ENCODE data around the gene ZFYVE28.

DNA sequence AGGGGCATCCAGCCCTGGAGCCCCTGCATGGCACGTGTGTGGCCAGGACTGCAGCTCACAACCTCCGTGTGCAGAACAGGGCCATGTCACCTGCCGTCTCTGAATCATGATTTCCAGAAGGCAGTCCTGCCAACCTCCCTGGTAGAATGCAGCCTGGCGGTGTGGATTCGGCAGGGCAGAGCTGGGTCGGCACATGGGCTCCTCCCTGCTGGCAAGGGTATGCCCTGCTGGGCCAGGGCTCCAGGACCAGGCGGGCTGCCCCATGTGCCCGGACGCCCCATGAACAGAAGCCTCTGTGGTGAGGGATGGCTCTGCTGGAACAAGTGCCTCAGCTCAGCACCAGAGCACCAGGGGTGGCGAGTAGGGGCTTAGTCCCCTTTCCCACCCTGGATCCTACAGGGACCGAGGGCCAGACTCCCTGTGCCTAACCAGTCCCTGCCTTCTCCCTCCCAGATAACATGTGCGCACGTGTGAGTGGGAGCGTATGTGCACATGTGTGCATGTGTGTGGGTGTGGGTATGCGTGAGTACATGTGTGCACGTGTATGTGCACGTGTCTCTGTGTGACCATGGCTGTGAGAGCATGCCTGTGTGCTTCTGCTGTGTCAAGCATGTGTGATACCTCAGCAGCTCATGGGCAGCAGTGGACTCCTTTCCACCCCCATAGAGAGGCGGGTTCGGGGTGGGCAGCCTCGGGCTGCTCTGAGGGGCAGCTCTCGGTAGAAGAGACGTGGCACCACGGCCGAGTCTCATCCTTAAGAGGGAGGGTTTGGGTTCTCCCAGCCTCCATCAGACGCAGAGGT lies 146.2 kb downstream of the ZFYVE28 start:
- TF ChIP-seq EZH2 (IDR thresholded peaks at IDR 0.05; ENCODE audit: insufficient read depth, poor library complexity, severe bottlenecking): no peak
- TF ChIP-seq EZH2phosphoT487 (IDR thresholded peaks at IDR 0.05; ENCODE audit: insufficient read depth, low read depth): no peak
